Stomach (tissue), 9 donors: ENCODE results near the gene EMX1. TPM values are rescaled to one million over a fixed set of nuclear protein-coding genes. Genes with fewer than 3 reads are reported as not detected.

Experiments used
- DNase-seq, 2 donors: peaks; one replicate each; pipeline versions ENCODE4 v3.0.0 to v3.0.0-alpha.2; 2013 to 2019
- H3K27ac ChIP-seq, 5 donors: fragments of 200-600 bp in 4 of 5; sonication (generic) in 4 of 5; one replicate each; pipeline ENCODE4 v1.5.1; 2013 to 2019; ENCODE audit warnings: mild to moderate bottlenecking in 1 of 5, moderate library complexity in 1 of 5
- H3K27me3 ChIP-seq, 3 donors: fragments of 200-600 bp; sonication (generic); one replicate each; pipeline ENCODE4 v1.5.1; 2017 to 2019; ENCODE audit warnings: mixed run types in 1 of 3
- H3K36me3 ChIP-seq, 4 donors: fragments of 200-600 bp; sonication (generic); 1 replicate in 3 of 4; 2 replicates in 1 of 4; pipeline ENCODE4 v1.5.1; 2016 to 2019
- H3K4me1 ChIP-seq, 4 donors: fragments of 200-600 bp; sonication (generic); one replicate each; pipeline ENCODE4 v1.5.1; 2016 to 2019
- H3K4me3 ChIP-seq, 4 donors: fragments of 200-600 bp; sonication (generic) in 3 of 4; one replicate each; pipeline ENCODE4 v1.5.1; 2016 to 2019; ENCODE audit warnings: mild to moderate bottlenecking in 1 of 4
- H3K9me3 ChIP-seq, 4 donors: fragments of 200-600 bp; sonication (generic); one replicate each; pipeline ENCODE4 v1.5.1; 2016 to 2019
- EP300 ChIP-seq: sonication (generic); formaldehyde crosslinking; IDR thresholded peaks from one replicate; pipeline ENCODE4 v1.6.1; 2017; ENCODE audit warnings: antibody characterized with exemption
- POLR2A ChIP-seq, 4 donors: fragments of 450-650 bp; IDR thresholded peaks; one replicate each; pipeline ENCODE4 v1.6.1; 2016; ENCODE audit warnings: antibody characterized with exemption in 4 of 4, control low read depth in 2 of 4, mild to moderate bottlenecking in 1 of 4, moderate library complexity in 1 of 4
- POLR2AphosphoS5 ChIP-seq, 3 donors: sonication (generic); formaldehyde crosslinking; IDR thresholded peaks; one replicate each; pipeline ENCODE4 v1.6.1; 2016; ENCODE audit warnings: antibody characterized with exemption in 3 of 3
- WGBS, 5 donors: extraction: QIAGEN DNeasy Blood & Tissue Kit in 3 of 5; methylation state at CpG; one replicate each; pipeline versions ENCODE4 v1.1.5 to v1.1.7; 2013 to 2018; 5-methylcytosine and 5-hydroxymethylcytosine counted together
- intact Hi-C: fragments of 100-400 bp; cut with DNase I; formaldehyde crosslinking; loops from one replicate; pipeline ENCODE4 v1.15.1; 2023; ENCODE audit warnings: low total_unique reads
- polyA plus RNA-seq, 3 donors: library from polyadenylated mRNA; stranded (reverse); fragments of 200-250 nt; gene quantifications; one replicate each; pipeline ENCODE4 v1.2.3, GENCODE V29; 2013
- total RNA-seq, 5 donors: library from RNA; depleted of rRNA; stranded (reverse); fragments of >200 nt; gene quantifications; one replicate each; pipeline versions ENCODE4 v1.1.0 to v1.2.3, GENCODE V29; 2014 to 2016
- TF ChIP-seq, protein P1 (sequence below), 7 experiments: fragments of 450-650 bp in 4 of 7; fragments of 200-600 bp in 3 of 7; sonication (generic) in 3 of 7; IDR thresholded peaks; one replicate each; pipeline ENCODE4 v1.5.1; 2016 to 2019; ENCODE audit warnings: antibody characterized with exemption in 7 of 7, control low read depth in 2 of 7, mild to moderate bottlenecking in 1 of 7
- donor health status: healthy with polysubstance abuse.
- donor health status: Bipolar disorder and iron deficiency.
- donor health status: healthy.

EMX1 gene
- total and polyA plus RNA-seq, 8 donors, result 0.18 to 32.1 (median 0.62) TPM; not detected in 5

DNA sequence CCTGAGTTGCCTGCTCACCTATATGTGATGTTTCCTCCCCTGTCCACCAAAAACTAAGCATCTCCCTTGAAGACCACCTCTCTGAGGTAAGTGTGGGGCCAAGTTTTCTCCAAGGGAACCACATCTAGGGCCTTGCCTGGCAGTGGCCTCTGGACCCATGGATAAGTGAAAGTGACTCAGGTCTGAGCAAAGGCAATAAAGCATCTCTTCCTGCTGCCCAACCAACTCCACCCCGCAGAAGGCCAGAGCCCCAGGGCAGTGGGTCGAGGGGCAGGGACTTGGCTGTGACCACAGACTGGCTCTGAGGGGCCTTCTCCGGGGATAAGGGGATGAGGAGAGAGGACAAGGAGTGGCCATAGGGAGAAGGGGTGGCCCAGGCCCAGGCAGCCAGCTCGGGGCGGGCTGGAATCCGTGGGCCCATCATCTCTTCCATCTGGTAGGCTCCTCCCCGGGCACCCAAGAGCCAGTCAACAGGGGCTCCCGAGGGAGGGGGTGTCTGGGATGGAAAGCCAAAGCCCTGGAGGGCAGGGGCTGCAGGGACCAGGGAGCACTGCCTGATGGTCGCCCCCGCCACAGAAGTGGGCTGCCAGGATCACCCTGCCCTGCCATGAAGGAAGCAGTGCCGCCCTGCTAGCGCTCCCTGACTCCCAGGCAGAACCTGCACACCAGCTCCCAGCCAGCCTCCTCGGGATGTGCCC, 33.4 kb downstream of the EMX1 start:
- Histone ChIP-seq H3K36me3 (peaks cover 0 to 5% (median 0%) of the 10 kb centered on the region in 4 donors), H3K27me3 (no peaks in the 10 kb centered on the region), H3K4me1 (no peaks in the 10 kb centered on the region), H3K9me3 (no peaks in the 10 kb centered on the region), H3K27ac (no peak overlapping the region), H3K4me3 (no peak overlapping the region)
- intact Hi-C loops, result no loop called here
- no peak for DNase-seq
- 77 to 90% (median 79%) methylated on average over 8 to 13 of the region's 13 CpGs for WGBS, 5 donors
- TF ChIP-seq POLR2A (IDR thresholded peaks at IDR 0.05), result no peak
- no peak for TF ChIP-seq EP300
- TF ChIP-seq, protein P1, sequence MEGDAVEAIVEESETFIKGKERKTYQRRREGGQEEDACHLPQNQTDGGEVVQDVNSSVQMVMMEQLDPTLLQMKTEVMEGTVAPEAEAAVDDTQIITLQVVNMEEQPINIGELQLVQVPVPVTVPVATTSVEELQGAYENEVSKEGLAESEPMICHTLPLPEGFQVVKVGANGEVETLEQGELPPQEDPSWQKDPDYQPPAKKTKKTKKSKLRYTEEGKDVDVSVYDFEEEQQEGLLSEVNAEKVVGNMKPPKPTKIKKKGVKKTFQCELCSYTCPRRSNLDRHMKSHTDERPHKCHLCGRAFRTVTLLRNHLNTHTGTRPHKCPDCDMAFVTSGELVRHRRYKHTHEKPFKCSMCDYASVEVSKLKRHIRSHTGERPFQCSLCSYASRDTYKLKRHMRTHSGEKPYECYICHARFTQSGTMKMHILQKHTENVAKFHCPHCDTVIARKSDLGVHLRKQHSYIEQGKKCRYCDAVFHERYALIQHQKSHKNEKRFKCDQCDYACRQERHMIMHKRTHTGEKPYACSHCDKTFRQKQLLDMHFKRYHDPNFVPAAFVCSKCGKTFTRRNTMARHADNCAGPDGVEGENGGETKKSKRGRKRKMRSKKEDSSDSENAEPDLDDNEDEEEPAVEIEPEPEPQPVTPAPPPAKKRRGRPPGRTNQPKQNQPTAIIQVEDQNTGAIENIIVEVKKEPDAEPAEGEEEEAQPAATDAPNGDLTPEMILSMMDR (IDR thresholded peaks at IDR 0.05), result no peak
- no peak for TF ChIP-seq POLR2AphosphoS5 (IDR thresholded peaks at IDR 0.05)

DNA sequence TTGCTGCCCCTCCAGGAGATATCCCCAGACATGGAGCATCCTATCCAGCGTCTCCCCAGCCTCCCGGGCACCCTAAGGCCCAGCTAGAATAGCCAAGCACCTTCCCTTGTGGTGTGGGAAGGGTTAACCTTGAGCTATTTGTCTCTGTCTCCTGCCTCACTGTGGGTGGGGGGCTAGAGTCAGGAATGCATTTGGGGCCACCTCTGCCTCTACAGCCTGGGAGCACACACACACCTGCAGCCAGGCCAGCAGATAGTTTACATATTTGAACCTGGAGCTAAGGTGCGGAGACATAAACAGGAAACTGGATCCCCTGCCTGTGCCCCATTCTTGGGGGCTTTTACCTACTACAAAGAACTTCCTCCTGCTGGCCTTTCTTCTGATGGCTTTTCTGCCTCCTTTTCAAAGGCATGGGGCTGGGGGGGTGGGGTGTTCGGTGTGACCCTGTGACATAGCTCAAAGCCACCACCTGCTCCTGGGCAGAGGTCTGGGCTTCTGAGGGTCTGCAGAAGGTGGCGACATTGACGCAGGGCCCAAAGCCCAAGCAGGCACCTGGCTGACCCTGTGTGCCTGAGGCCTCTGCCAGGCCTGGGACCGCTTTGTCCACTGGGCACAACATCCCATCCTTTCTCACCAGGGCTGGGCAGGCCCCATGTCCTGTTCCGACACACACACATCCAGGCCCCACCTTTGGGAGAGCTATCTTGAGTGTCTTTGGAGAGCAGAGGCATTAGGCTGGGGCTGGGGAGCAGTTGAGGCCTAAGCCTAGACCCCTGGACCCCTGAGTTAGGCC, 34.2 kb downstream of the EMX1 start:
- Histone ChIP-seq H3K36me3 (peaks cover 0 to 2% (median under 1%) of the 10 kb centered on the region in 4 donors), H3K9me3 (no peaks in the 10 kb centered on the region), H3K27me3 (no peaks in the 10 kb centered on the region), H3K27ac (no peak overlapping the region), H3K4me3 (no peak overlapping the region), H3K4me1 (no peaks in the 10 kb centered on the region)
- intact Hi-C loops, result no loop called here
- 87 to 95% (median 88%) methylated on average over 4 to 8 of the region's 8 CpGs for WGBS, 5 donors
- DNase-seq, result no peak
- TF ChIP-seq, protein P1 (IDR thresholded peaks at IDR 0.05), result no peak

DNA sequence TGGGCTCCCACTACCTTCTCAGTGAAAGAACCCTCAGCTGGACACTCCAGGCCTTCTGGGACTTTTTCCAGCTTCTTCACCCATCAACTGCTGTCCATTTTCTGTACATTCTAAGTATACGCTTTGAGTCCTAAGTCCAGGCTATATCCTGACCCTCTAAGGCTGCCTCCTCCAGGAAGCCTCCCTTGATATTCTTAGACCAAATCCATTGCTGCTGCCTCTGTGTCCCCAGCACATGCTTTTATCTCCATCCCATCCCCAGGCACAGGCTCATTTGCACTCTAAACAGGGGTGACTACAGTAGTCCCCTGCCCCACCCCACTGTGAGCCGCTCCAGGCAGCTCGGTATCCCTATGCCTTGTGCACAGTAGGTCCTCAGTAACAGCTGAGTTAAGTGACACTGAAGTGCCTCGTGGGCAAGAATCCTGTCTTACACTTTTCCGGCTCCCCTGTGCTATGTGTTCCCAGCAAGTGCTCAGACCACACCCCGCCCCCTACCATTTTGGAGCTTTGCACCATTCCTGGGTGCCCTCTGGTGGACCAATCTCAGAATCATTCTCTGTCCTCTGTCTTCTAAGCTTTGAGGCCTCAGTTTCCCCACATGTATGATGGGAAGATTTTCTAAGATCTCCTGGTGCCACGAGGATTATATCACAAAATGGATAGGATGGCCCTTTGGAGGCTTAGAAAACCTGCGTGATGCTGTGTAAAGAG, 34.9 kb downstream of the EMX1 start:
- H3K9me3 ChIP-seq, result no peaks in the 10 kb centered on the region
- peaks cover 0 to 9% (median 0%) of the 10 kb centered on the region in 4 donors for H3K36me3 ChIP-seq
- no peaks in the 10 kb centered on the region for H3K4me1 ChIP-seq
- WGBS, 5 donors, result 84 to 91% (median 88%) methylated on average over 7 to 8 of the region's 8 CpGs
- no peak overlapping the region for H3K27ac ChIP-seq
- no peak for DNase-seq
- no peaks in the 10 kb centered on the region for H3K27me3 ChIP-seq
- H3K4me3 ChIP-seq, result no peak overlapping the region
- intact Hi-C loops, result no loop called here
- TF ChIP-seq EP300 (no peak), POLR2AphosphoS5 (IDR thresholded peaks at IDR 0.05) (no peak), POLR2A (IDR thresholded peaks at IDR 0.05) (no peak)
- TF ChIP-seq, protein P1 (IDR thresholded peaks at IDR 0.05), result no peak

DNA sequence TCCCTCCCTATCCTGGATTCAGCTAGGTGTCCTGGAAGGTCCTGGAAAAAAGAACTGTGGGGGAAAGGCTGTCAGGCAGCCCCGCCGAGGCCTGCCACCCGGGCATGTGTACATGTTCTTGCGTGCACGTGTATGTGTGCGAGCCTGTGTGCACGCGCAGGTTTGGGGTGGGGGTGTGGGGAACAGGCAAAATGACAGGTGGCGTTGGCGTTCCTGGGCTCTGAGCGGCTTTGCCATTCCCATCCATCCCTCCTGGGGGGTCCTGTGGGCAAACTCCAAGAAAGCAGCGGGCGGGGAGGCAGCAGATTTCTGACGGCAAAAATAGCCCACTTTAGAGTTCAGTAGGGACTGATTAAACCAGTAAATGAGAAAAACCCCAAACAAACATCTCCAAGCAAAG, 35.6 kb downstream of the EMX1 start:
- 90 to 94% (median 94%) methylated on average over 14 of the region's 14 CpGs for WGBS, 5 donors
- no peak overlapping the region for H3K4me3 ChIP-seq
- intact Hi-C loops, result no loop called here
- H3K9me3 ChIP-seq, result no peaks in the 10 kb centered on the region
- DNase-seq, result no peak
- no peak overlapping the region for H3K27ac ChIP-seq
- peaks cover 0 to 16% (median 0%) of the 10 kb centered on the region in 4 donors for H3K36me3 ChIP-seq
- H3K27me3 ChIP-seq, result no peaks in the 10 kb centered on the region
- no peaks in the 10 kb centered on the region for H3K4me1 ChIP-seq
- TF ChIP-seq POLR2A (IDR thresholded peaks at IDR 0.05) (no peak), POLR2AphosphoS5 (IDR thresholded peaks at IDR 0.05) (no peak), EP300 (no peak)
- TF ChIP-seq, protein P1 (IDR thresholded peaks at IDR 0.05), result no peak
